Stimulated activated naive B cell treated with anti-CD40 and anti-IgM and Interleukin-4, amounts not matched to agents 10 μg/mL and 1 μg/mL and 100 μg/mL, for 72 hours (primary cell): ENCODE data around the gene SBF2.

ENCODE experiments used
- ATAC-seq, 2 donors: fragments of 150-1000 bp; cut with Tn5 transposase; replicated peaks; 2 replicates each; pipeline ENCODE4 v1.10.0; 2021; ENCODE audit warnings: moderate library complexity in 1 of 2
- DNase-seq: peaks from one replicate; pipeline ENCODE4 v3.0.0; 2021
- H3K27ac Mint-ChIP-seq: one replicate; pipeline ENCODE4 v1.8.0; 2022; ENCODE audit warnings: mild to moderate bottlenecking, mixed read lengths
- H3K27me3 Mint-ChIP-seq, 2 donors: one replicate each; pipeline ENCODE4 v1.8.0; 2022; ENCODE audit warnings: mixed read lengths in 2 of 2
- H3K36me3 Mint-ChIP-seq, 2 donors: one replicate each; pipeline ENCODE4 v1.8.0; 2022; ENCODE audit warnings: mixed read lengths in 2 of 2, mild to moderate bottlenecking in 1 of 2
- H3K4me1 Mint-ChIP-seq, 2 donors: one replicate each; pipeline ENCODE4 v1.8.0; 2022; ENCODE audit warnings: mixed read lengths in 2 of 2, mild to moderate bottlenecking in 1 of 2
- H3K4me3 Mint-ChIP-seq, 2 donors: one replicate each; pipeline ENCODE4 v1.8.0; 2022; ENCODE audit warnings: mild to moderate bottlenecking in 2 of 2, mixed read lengths in 2 of 2, moderate library complexity in 1 of 2
- H3K9me3 Mint-ChIP-seq, 2 donors: one replicate each; pipeline ENCODE4 v1.8.0; 2022; ENCODE audit warnings: mixed read lengths in 2 of 2, mild to moderate bottlenecking in 1 of 2

Gene SBF2

DNA sequence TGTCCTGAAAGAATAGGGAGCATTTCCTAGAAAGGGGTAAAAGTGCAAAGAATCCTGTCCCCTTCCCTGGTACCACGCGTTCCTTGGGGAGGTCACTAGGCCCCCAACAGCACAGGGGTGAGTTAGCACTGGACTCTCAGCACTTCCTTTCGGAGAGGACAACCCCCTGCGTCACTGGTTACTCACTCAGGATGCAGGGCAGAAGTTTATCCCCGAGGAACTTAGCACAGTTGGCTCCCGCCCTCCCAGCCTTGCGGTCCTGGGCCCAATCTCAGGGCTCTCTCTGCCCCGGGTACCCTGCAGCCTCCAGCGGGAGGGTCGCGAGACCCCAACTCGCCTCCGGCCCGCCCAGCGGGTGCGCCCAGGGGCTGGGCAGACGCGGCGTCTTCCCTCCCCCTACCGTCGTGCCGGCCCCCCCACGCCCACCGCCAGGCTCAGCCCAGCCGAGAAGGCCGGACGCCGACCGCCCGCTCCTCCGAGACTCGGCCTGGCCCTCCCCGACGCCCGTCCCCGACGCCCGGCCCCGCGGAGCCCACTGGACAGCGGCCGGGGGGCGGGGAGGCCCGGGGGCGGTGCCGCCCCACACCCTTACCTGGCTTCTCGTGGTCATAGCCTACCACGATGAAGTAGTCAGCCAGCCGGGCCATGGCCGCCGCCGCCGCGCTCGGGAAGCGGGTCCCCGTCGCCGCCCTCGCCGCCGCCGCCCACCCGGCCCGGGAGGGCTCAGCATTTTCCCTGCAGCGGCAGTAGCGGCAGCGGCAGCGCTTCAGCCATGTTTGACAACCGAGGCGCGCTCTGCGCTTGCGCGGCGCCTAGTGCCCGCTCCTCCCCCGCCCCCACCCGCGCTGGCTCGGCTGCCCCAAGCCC is at the start of gene SBF2:
TSS of gene SBF2 (minus strand) at position 797 of the 867 bp plus-strand sequence. CDS start at position 647, 150 bp downstream.
- Mint-ChIP-seq H3K36me3 (peaks cover 2 to 7% of the 10 kb centered on the region in 2 donors), H3K4me1 (peaks cover 29 to 54% of the 10 kb centered on the region in 2 donors), H3K4me3 (peak within 1 kb of the TSS; percentile 79 to 81), H3K27me3 (peaks cover 20 to 21% of the 10 kb centered on the region in 2 donors), H3K27ac (peak within 1 kb of the TSS; percentile 83), H3K9me3 (no peaks in the 10 kb centered on the region)
- ATAC-seq (peak; percentile 41 to 60), DNase-seq (no peak)

DNA sequence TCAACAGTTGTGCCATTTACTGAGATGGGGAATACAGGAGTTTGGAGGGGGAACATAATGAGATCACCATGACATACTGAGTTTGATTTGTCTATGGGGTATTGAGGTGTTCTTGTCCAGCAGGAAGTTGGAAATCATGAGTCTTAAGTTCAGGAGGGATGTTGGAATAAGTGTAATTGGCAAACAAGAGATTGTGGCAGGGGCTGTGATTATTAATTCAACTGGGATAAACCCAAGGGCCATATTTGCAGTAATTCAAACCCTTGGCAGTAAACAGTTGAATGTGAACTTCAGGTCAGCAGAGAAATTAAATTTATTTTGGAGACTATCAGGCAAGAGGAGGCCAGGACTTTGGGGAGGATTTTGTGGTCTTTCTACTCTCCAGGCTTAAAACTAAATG is 44.3 kb upstream of the SBF2 start:
- Mint-ChIP-seq H3K9me3 (no peaks in the 10 kb centered on the region), H3K36me3 (no peaks in the 10 kb centered on the region), H3K4me3 (no peak overlapping the region)

DNA sequence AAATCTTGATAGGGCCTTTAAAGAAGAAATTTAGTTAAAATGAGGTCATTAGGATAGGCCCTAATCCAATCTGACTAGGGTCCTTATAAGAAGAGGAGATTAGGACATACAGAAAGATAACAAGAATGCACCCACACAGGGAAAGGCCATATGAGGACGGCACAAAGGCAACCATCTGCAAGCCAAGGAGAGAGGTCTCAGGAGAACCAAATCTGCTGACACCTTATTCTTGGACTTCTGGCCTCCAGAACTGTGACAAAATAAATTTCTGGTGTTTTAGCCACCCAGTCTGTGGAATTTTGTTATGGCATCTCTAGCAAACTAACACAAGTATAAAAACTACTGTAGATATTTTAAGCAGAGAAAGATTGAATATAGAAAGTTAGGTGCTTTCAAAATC is 39.5 kb upstream of the SBF2 start:
- Mint-ChIP-seq H3K9me3 (no peaks in the 10 kb centered on the region), H3K36me3 (peaks cover 0 to 3% of the 10 kb centered on the region in 2 donors), H3K4me1 (peaks cover 0 to 2% of the 10 kb centered on the region in 2 donors), H3K4me3 (no peak overlapping the region), H3K27me3 (peaks cover 16 to 18% of the 10 kb centered on the region in 2 donors), H3K27ac (no peak overlapping the region)
- DNase-seq (no peak), ATAC-seq (no peak)

More for the DNA sequence above, 44.3 kb upstream of the SBF2 start:
- DNase-seq, result no peak
- Mint-ChIP-seq H3K27ac (no peak overlapping the region), H3K27me3 (peaks cover 10 to 24% of the 10 kb centered on the region in 2 donors), H3K4me1 (no peaks in the 10 kb centered on the region)
- no peak for ATAC-seq

DNA sequence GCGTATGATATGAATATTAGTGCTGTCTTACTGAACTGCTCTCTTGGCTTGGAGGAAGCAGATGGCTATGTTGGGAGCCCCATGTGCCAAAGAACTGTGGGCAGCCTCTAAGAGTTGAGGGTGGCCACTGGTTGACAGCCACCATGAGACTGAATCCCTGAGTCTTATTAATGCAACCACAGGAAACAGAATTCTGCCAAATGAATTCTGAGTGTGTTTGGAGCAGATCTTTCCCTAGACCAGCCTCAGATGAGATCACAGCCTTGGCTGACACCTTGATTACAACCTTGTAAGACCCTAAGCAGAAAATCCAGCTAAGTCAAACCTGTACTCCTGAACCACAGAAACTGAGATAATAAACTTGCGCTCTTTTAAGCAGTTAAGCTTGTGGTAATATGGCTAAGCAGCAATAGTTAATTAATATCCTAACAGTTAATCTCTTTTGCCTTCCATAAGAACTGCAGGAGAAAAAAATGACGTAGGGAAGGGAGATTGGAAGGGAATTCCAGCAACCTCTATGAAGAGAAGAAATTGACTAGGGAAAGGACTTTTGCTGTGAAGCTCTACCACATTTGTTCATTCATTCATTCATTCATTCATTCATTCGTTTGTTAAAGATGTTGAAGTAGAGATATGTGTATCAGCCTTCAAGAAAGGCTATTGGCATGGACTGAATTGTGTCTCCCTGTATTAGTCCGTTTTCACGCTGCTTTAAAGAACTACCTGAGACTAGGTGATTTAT is 37.7 kb upstream of the SBF2 start:
- H3K36me3 Mint-ChIP-seq, result peaks cover 0 to 3% of the 10 kb centered on the region in 2 donors
- H3K4me1 Mint-ChIP-seq, result peaks cover 0 to 4% of the 10 kb centered on the region in 2 donors
- no peak overlapping the region for H3K4me3 Mint-ChIP-seq
- peaks cover 20 to 21% of the 10 kb centered on the region in 2 donors for H3K27me3 Mint-ChIP-seq
- no peak overlapping the region for H3K27ac Mint-ChIP-seq
- no peaks in the 10 kb centered on the region for H3K9me3 Mint-ChIP-seq
- ATAC-seq (no peak), DNase-seq (no peak)

DNA sequence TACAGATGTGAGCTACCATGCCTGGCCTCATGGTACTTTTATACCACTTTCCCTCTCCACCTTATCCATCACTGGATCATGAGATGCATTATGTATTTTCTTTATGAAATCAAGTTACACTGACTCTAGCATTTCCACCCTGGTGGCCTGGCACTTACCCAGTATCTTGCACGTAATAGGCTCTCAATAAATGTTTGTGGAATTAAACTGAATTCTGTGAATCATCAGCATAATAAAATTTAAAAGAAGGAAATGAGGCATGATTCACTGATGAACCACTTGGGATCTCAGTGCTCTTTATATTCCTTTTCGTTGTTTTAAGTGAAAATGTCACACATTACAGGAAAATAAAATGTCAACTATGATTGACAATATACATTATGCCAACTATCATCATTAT is 35.9 kb upstream of the SBF2 start:
- ATAC-seq (no peak), DNase-seq (no peak)
- no peak overlapping the region for H3K4me3 Mint-ChIP-seq
- H3K27me3 Mint-ChIP-seq, result peaks cover 20 to 21% of the 10 kb centered on the region in 2 donors
- peaks cover 0 to 3% of the 10 kb centered on the region in 2 donors for H3K36me3 Mint-ChIP-seq
- no peak overlapping the region for H3K27ac Mint-ChIP-seq
- peaks cover 0 to 4% of the 10 kb centered on the region in 2 donors for H3K4me1 Mint-ChIP-seq
- no peaks in the 10 kb centered on the region for H3K9me3 Mint-ChIP-seq

DNA sequence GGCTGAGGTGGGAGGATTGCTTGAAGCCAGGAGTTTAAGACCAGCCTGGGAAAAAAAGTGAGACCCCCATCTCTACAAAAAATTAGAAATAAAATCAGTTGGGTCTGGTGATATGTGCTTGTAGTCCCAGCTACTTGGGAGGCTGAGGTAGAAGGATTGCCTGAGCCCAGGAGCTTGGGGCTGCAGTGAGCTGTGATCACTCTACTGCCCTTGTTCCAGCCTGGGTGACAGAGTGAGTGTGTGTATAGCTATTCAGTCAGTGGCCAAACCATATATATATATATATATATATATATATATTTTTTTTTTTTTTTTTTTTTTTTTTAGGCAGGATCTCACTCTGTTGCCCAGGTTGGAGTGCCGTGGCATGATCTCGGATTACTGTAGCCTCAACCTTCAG is 35.3 kb upstream of the SBF2 start:
- no peak for DNase-seq
- H3K27ac Mint-ChIP-seq, result no peak overlapping the region

DNA sequence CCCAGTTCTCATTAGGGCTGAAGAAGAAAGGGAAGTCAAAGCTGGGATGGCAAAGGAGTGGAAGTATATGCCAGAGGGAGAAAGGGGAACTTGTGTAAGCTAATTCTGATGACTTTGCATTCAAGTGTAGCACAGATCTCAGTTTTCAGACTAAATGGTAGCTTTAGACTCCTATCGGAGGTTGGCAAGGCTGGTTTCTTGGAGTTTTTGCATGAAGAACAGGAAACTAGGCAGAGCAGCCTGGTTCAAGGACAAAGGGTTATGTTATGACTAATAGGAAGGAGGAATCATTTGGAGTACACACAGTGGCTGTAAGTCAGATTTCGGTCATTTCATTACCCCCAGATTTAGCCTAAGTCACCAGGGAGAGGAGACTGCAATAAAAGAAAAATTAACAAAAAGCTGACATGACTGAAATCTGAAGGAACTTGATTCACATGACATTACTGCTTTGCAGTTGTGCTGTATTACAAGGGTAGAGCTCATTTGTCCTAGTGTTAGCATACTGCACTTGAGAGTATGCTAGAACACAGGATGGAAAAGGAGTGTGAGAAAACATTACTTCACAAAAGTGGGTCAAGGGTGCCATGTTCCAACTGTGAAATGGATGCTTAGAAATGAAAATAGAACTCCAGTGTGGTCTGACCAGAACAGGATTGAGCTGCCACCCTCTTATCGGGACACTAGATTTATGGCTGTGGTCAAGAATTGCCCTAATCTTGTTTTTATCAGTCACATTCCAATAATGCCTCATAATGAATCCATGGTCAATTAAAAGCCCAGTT is 34.5 kb upstream of the SBF2 start:
- H3K27ac Mint-ChIP-seq, result peak overlapping the region; percentile 75
- H3K27me3 Mint-ChIP-seq, result peaks cover 21 to 23% of the 10 kb centered on the region in 2 donors
- DNase-seq, result no peak

More for the DNA sequence above, 35.3 kb upstream of the SBF2 start:
- Mint-ChIP-seq H3K4me1 (peaks cover 0 to 4% of the 10 kb centered on the region in 2 donors), H3K9me3 (no peaks in the 10 kb centered on the region), H3K4me3 (no peak overlapping the region), H3K36me3 (peaks cover 0 to 3% of the 10 kb centered on the region in 2 donors), H3K27me3 (peaks cover 20 to 21% of the 10 kb centered on the region in 2 donors)
- no peak for ATAC-seq

DNA sequence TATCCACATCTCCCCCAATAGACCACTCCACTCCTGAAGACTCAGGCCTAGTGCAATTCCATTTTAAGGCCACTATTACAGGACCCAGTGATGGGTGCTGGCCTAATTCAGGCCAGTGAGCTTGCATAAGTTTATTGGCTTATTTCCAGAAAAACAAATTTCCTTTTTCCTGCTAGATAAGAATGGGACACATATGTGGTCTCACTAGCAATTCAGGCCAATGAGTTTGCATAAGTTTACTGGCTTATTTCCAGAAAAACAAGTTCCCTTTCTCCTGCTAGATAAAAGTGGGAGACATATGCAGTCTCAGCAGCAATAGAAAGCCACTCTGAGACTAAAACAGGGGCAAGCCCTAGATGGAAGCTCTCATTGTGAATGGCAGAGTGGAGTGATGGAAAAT is 33.2 kb upstream of the SBF2 start:
- DNase-seq, result no peak
- no peak for ATAC-seq
- H3K4me1 Mint-ChIP-seq, result peaks cover 15% of the 10 kb centered on the region in 2 donors
- no peaks in the 10 kb centered on the region for H3K36me3 Mint-ChIP-seq
- H3K27me3 Mint-ChIP-seq, result peaks cover 16 to 23% of the 10 kb centered on the region in 2 donors
- no peak overlapping the region for H3K4me3 Mint-ChIP-seq
- H3K9me3 Mint-ChIP-seq, result no peaks in the 10 kb centered on the region
- H3K27ac Mint-ChIP-seq, result no peak overlapping the region

More for the DNA sequence above, 34.5 kb upstream of the SBF2 start:
- Mint-ChIP-seq H3K4me3 (no peak overlapping the region), H3K9me3 (no peaks in the 10 kb centered on the region), H3K4me1 (peaks cover 3 to 6% of the 10 kb centered on the region in 2 donors), H3K36me3 (peaks cover 0 to 3% of the 10 kb centered on the region in 2 donors)
- ATAC-seq, result no peak

DNA sequence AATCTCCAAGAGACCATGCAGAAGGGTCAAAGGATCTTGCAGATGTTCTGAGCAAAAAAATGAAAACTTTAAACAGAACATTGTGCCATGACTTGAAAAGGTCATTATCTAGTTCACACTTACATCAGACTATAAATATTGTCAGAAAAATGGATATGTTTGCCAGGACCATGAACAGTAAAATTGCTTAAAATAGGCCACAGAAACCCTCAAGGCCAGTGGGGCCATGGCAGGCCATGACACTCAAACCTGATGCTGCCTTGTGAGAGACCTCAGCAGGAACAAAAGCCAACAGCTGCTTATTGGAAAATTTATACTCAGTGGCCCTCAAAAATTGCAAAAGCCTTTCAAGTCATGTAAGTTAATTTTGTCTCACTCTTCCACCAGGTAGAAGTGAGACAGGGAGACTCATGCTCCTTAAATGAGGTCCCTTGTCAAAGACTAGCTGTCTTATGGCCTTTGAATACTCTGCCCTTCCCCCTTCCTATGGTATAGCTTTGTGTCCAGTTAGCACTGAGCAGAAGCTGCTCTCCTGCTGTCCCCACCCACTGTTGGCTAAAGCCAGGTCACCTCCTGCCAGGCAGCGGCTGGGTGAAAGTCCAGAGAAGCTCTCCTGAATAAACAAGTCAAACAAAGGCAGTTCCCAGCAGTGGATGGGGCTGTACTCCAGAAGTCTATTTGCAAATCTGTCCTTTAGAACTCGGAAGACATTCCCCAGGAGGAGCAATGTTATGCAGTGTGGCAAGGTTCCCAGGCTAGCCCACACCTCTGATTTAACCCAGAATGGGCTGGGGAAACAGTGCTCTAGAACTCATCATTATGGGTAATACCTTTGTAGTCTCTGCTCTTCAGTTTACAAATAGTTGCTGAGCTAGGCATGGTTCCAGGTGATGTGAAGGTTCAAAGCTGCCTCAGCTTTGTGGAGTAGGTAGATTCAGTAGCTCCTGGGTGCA is 32.3 kb upstream of the SBF2 start:
- Mint-ChIP-seq H3K9me3 (no peaks in the 10 kb centered on the region), H3K27ac (no peak overlapping the region), H3K36me3 (no peaks in the 10 kb centered on the region), H3K4me1 (peaks cover 15 to 16% of the 10 kb centered on the region in 2 donors), H3K27me3 (peaks cover 16% of the 10 kb centered on the region in 2 donors), H3K4me3 (no peak overlapping the region)
- ATAC-seq, result no peak
- DNase-seq, result no peak

DNA sequence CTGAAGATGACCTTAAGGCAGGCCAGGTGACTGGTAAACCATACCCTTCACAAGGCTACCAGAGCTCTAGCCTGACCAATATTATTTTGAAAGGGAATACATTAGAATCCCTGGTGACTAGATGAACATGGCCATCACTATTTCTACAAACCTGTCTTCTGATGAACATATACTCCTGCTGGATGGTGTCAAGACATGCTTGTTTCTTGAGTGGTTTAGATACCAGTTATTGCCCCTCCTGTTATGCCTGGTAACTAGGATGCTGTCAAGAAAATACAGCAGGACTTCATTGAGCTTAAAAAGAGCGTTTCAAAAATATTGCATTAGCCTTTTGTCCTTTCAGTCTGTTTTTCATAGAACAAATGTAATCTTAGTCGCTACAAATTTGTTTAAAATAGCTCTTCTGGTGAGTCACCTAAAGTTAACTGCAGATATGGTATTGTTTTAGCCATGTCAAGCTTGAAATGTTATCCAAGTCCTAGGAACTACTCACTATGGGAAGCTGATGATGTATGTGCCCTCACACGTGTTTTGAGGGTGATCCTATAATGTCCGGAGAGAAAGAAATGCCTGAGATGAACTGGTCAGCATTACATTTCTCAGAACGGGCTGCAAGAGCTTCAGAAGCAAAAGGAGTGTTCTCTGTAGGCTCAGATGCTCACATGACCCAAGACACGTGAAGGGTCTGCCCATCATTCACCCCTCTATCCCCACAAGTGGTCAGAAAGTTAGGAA is 31.4 kb upstream of the SBF2 start:
- no peak for DNase-seq
- H3K4me1 Mint-ChIP-seq, result peaks cover 15 to 19% of the 10 kb centered on the region in 2 donors

DNA sequence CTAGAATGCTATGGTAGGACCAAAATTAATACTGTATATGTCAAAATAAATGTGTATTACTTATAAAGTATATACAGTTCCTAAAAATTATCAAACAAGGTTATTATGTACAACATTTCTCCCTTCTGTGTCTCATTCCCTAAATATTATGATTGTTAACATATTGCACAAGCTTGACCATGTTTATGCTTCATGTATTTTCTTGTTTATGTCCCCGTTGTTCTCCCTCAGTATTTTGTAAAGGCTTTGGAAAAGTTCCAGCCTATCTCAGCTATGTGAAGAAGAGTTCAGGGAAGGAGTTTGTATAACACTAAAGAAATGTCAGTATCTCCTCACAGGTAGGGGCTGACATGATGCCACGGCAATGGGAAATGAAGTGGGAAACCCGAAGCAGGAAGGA is 30.5 kb upstream of the SBF2 start:
- no peaks in the 10 kb centered on the region for H3K36me3 Mint-ChIP-seq
- H3K27ac Mint-ChIP-seq, result no peak overlapping the region
- H3K4me1 Mint-ChIP-seq, result peaks cover 21 to 29% of the 10 kb centered on the region in 2 donors

More for the DNA sequence above, 31.4 kb upstream of the SBF2 start:
- Mint-ChIP-seq H3K9me3 (no peaks in the 10 kb centered on the region), H3K27me3 (peaks cover 16% of the 10 kb centered on the region in 2 donors), H3K27ac (no peak overlapping the region), H3K4me3 (no peak overlapping the region), H3K36me3 (no peaks in the 10 kb centered on the region)
- ATAC-seq, result no peak

DNA sequence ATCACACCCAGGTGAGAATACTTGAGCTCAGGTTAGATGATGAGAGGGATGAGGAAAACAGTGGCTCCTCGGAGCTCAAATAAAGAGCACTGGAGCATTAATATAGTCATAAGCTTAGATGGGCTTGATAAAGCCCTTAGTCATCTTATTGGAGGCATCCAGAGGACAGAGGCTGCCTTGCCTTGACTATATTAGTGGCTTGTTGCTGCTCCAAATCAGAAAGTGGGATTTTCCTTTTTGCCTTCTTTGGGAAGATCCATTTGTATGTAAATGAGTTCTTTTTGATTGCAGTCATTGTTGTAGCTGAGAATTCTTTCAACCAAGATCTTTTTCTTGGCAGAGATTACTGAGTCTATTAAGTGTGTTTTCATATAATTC is 29.8 kb upstream of the SBF2 start:
- peaks cover 13 to 16% of the 10 kb centered on the region in 2 donors for H3K27me3 Mint-ChIP-seq
- peaks cover 25 to 36% of the 10 kb centered on the region in 2 donors for H3K4me1 Mint-ChIP-seq
- DNase-seq (no peak), ATAC-seq (no peak)
- no peaks in the 10 kb centered on the region for H3K36me3 Mint-ChIP-seq
- no peak overlapping the region for H3K4me3 Mint-ChIP-seq
- no peak overlapping the region for H3K27ac Mint-ChIP-seq
- no peaks in the 10 kb centered on the region for H3K9me3 Mint-ChIP-seq

More for the DNA sequence above, 30.5 kb upstream of the SBF2 start:
- Mint-ChIP-seq H3K9me3 (no peaks in the 10 kb centered on the region), H3K27me3 (peaks cover 16% of the 10 kb centered on the region in 2 donors), H3K4me3 (no peak overlapping the region)
- ATAC-seq (no peak), DNase-seq (no peak)
